Measurements from ENCODE around the gene PLTP. TPM values are rescaled to one million over a fixed set of nuclear protein-coding genes. Genes with fewer than 3 reads are reported as not detected.

Gene PLTP
- total RNA-seq, 1 experiment from 2014 or later = 17.7 TPM

DNA sequence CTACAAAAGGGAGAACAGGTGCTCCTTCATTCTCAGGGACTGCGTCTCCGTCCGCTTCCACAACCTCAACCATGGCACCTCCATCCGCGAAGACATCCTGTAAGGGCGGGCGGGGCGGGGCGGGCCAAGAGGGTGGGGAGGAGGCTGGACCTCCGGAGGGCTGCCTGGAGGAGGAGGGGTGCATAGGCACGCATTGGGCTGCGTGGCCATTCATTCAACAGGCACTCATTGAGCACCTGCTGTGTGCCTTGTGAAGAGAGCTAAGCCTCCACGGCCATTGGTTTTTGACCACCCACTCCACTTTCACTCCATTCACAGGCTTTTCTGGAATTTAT is 54.1 kb downstream of the PLTP start:
- CTCF ChIA-PET = no interaction called here
- TF ChIP-seq POLR2AphosphoS5 (IDR thresholded peaks at IDR 0.05; ENCODE audit: low read depth, low read length) (no peak), SIN3A (IDR thresholded peaks at IDR 0.05; ENCODE audit: borderline replicate concordance, insufficient read depth, low read depth, low read length) (no peak), TCF7L2 (IDR thresholded peaks at IDR 0.05; ENCODE audit: low read depth, low read length) (no peak)
- TF ChIP-seq, protein P1, sequence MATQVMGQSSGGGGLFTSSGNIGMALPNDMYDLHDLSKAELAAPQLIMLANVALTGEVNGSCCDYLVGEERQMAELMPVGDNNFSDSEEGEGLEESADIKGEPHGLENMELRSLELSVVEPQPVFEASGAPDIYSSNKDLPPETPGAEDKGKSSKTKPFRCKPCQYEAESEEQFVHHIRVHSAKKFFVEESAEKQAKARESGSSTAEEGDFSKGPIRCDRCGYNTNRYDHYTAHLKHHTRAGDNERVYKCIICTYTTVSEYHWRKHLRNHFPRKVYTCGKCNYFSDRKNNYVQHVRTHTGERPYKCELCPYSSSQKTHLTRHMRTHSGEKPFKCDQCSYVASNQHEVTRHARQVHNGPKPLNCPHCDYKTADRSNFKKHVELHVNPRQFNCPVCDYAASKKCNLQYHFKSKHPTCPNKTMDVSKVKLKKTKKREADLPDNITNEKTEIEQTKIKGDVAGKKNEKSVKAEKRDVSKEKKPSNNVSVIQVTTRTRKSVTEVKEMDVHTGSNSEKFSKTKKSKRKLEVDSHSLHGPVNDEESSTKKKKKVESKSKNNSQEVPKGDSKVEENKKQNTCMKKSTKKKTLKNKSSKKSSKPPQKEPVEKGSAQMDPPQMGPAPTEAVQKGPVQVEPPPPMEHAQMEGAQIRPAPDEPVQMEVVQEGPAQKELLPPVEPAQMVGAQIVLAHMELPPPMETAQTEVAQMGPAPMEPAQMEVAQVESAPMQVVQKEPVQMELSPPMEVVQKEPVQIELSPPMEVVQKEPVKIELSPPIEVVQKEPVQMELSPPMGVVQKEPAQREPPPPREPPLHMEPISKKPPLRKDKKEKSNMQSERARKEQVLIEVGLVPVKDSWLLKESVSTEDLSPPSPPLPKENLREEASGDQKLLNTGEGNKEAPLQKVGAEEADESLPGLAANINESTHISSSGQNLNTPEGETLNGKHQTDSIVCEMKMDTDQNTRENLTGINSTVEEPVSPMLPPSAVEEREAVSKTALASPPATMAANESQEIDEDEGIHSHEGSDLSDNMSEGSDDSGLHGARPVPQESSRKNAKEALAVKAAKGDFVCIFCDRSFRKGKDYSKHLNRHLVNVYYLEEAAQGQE (IDR thresholded peaks at IDR 0.05; ENCODE audit: insufficient read depth in 1 of 2, low read depth in 2 of 2, low read length in 1 of 2) = no peak
- TF ChIP-seq, protein P2, sequence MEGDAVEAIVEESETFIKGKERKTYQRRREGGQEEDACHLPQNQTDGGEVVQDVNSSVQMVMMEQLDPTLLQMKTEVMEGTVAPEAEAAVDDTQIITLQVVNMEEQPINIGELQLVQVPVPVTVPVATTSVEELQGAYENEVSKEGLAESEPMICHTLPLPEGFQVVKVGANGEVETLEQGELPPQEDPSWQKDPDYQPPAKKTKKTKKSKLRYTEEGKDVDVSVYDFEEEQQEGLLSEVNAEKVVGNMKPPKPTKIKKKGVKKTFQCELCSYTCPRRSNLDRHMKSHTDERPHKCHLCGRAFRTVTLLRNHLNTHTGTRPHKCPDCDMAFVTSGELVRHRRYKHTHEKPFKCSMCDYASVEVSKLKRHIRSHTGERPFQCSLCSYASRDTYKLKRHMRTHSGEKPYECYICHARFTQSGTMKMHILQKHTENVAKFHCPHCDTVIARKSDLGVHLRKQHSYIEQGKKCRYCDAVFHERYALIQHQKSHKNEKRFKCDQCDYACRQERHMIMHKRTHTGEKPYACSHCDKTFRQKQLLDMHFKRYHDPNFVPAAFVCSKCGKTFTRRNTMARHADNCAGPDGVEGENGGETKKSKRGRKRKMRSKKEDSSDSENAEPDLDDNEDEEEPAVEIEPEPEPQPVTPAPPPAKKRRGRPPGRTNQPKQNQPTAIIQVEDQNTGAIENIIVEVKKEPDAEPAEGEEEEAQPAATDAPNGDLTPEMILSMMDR (IDR thresholded peaks at IDR 0.05) = no peak
- DNase-seq (ENCODE audit: low read depth, low spot score) (no peak), ATAC-seq (peak; percentile 62)
- peaks cover 10% of the 10 kb centered on the region for H3K4me1 ChIP-seq (ENCODE audit: control insufficient read depth, insufficient read depth, low read length)
- peak overlapping the region; percentile 81 to 93 for H3K4me3 ChIP-seq (ENCODE audit: low read depth in 2 of 2, low read length in 2 of 2)
- POLR2A ChIA-PET = no interaction called here
- H3K36me3 ChIP-seq (ENCODE audit: control insufficient read depth, insufficient read depth, low read length) = no peaks in the 10 kb centered on the region; the same call in none of the 2 replicates
- no peaks in the 10 kb centered on the region for H3K9me3 ChIP-seq (ENCODE audit: control insufficient read depth, insufficient read depth, low read depth, low read length)
- in situ Hi-C loops (cut with HindIII; ENCODE audit: low pct_unique_long_range_greater_than_20kb, low sequenced_read_pairs) (no loop called here), intact Hi-C loops (cut with micrococcal nuclease; ENCODE audit: unreplicated experiment) (no loop called here)
- H3K27me3 ChIP-seq (ENCODE audit: control insufficient read depth, insufficient read depth, low read length) = no peaks in the 10 kb centered on the region
- BruUV-seq (replicated peaks) = no TSS peak
- peak overlapping the region; percentile 85 for H3K27ac ChIP-seq (ENCODE audit: low read length)

DNA sequence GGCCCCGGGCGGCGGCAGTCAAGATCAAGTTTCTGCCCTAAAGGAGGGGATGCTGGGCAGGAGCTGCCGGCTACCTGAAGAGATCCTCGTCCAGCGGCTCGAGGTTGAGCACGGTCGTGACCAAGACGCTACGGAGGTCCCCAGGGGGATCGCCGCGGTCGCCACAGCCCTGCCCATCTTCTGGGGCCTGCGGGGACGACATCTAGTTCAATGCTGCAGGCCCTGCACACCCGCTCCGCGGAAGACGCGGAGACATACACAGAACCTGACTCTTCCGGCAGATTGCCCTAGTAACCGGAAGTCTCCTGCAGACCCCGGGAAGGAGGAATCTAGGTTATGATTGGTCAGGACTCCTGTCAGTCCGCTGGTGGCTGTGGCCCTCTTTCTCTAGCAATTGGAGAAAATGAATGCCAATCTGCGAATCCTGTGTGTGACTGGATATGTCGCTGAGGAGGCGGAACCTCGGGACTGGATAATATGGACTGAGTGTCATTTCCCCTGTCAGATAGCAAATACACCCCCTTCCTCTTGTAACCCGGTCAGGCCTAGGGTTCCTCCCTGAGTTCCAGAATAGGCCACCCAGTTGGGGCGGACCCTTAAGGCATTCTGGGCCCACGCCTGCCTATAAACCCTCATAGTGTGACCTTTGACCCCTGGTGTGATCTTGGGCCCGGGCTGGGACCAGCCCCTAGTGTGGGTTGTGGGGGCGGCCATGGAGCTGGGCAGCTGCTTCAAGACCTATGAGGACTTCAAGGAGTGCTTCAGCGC is 54.7 kb downstream of the PLTP start, which contains the start of the genes ACOT8 and ZSWIM3:
Gene ACOT8 (minus strand): TSS at position 279 of the 768 bp plus-strand sequence. CDS start 77 bp downstream, at position 202.
Gene ZSWIM3 (plus strand): TSS at position 501 of the 768 bp plus-strand sequence. CDS start 212 bp downstream, at position 713.
- DNase-seq (ENCODE audit: low read depth, low spot score) (peak; percentile 99), ATAC-seq (peak; percentile 98)
- intact Hi-C loops (cut with micrococcal nuclease; ENCODE audit: unreplicated experiment) = no loop called here

More for the DNA sequence above, 54.7 kb downstream of the PLTP start, which contains the start of the genes ACOT8 and ZSWIM3:
- peak within 1 kb of the TSS; percentile 85 for H3K27ac ChIP-seq (ENCODE audit: low read length)
- ChIA-PET CTCF (no interaction called here), POLR2A (no interaction called here)
- peaks cover 10% of the 10 kb centered on the region for H3K4me1 ChIP-seq (ENCODE audit: control insufficient read depth, insufficient read depth, low read length)
- no peaks in the 10 kb centered on the region; the same call in none of the 2 replicates for H3K36me3 ChIP-seq (ENCODE audit: control insufficient read depth, insufficient read depth, low read length)
- H3K9me3 ChIP-seq (ENCODE audit: control insufficient read depth, insufficient read depth, low read depth, low read length) = no peaks in the 10 kb centered on the region
- in situ Hi-C loops (cut with HindIII; ENCODE audit: low pct_unique_long_range_greater_than_20kb, low sequenced_read_pairs) = no loop called here
- H3K4me3 ChIP-seq (ENCODE audit: low read depth in 2 of 2, low read length in 2 of 2) = peak within 1 kb of the TSS; percentile 81 to 93
- TF ChIP-seq, protein P2 (IDR thresholded peaks at IDR 0.05) = no peak
- TF ChIP-seq, protein P1 (IDR thresholded peaks at IDR 0.05; ENCODE audit: insufficient read depth in 1 of 2, low read depth in 2 of 2, low read length in 1 of 2) = no peak
- TF ChIP-seq POLR2AphosphoS5 (IDR thresholded peaks at IDR 0.05; ENCODE audit: low read depth, low read length) = peak; percentile 85
- TF ChIP-seq SIN3A (IDR thresholded peaks at IDR 0.05; ENCODE audit: borderline replicate concordance, insufficient read depth, low read depth, low read length) = peak; percentile 9; the same call in 1 of the 2 replicates
- no TSS peak for BruUV-seq (replicated peaks)
- H3K27me3 ChIP-seq (ENCODE audit: control insufficient read depth, insufficient read depth, low read length) = no peaks in the 10 kb centered on the region

Data from Panc1 (cell line).